ENCODE results near the gene ZBTB42.

ZBTB42 gene

GRCh38 chr14:104819361-104819781 is 18.5 kb downstream of the ZBTB42 start:
- Histone ChIP-seq H3K4me3 (no peak overlapping the region), H3K27ac (no peak overlapping the region)
- DNase-seq (ENCODE audit: low spot score) = no peak
- TF ChIP-seq CTCF (IDR thresholded peaks at IDR 0.05) = no peak

- no peak overlapping the region for H3K4me3 ChIP-seq
- DNase-seq (ENCODE audit: low spot score) = no peak
- H3K27ac ChIP-seq = no peak overlapping the region
- no peak for TF ChIP-seq CTCF (IDR thresholded peaks at IDR 0.05)
Observed at GRCh38 chr14:104820669-104821228, 19.8 kb downstream of the ZBTB42 start.

GRCh38 chr14:104821229-104821945 is 20.5 kb downstream of the ZBTB42 start:
- Histone ChIP-seq H3K27ac (no peak overlapping the region), H3K4me3 (no peak overlapping the region)
- DNase-seq (ENCODE audit: low spot score) = no peak
- no peak for TF ChIP-seq CTCF (IDR thresholded peaks at IDR 0.05)

- DNase-seq (ENCODE audit: low spot score) = no peak
- H3K4me3 ChIP-seq = no peak overlapping the region
- H3K27ac ChIP-seq = no peak overlapping the region
- no peak for TF ChIP-seq CTCF (IDR thresholded peaks at IDR 0.05)
Observed at GRCh38 chr14:104821971-104822608, 21.2 kb downstream of the ZBTB42 start.

GRCh38 chr14:104822821-104823615 is 22.1 kb downstream of the ZBTB42 start:
- TF ChIP-seq CTCF (IDR thresholded peaks at IDR 0.05) = no peak
- no peak overlapping the region for H3K4me3 ChIP-seq
- no peak overlapping the region for H3K27ac ChIP-seq
- DNase-seq (ENCODE audit: low spot score) = no peak

- TF ChIP-seq CTCF (IDR thresholded peaks at IDR 0.05) = no peak
- Histone ChIP-seq H3K4me3 (no peak overlapping the region), H3K27ac (no peak overlapping the region)
- DNase-seq (ENCODE audit: low spot score) = no peak
Observed at GRCh38 chr14:104824353-104824997, 23.6 kb downstream of the ZBTB42 start.

All from coronary artery (tissue), 2 donors.